ENCODE data around the gene MTERF2.

GRCh38 chr12:106999446-106999845 lies 12.5 kb upstream of the MTERF2 start:
- TF ChIP-seq SOX15 (CRISPR knock-in tag; IDR thresholded peaks at IDR 0.05) = no peak
- no peak for TF ChIP-seq CTCF (IDR thresholded peaks at IDR 0.05)
- TF ChIP-seq ESRRA (CRISPR knock-in tag; IDR thresholded peaks at IDR 0.05; ENCODE audit: borderline replicate concordance) = no peak
- TF ChIP-seq E2F1 (CRISPR knock-in tag; IDR thresholded peaks at IDR 0.05) = no peak
- TF ChIP-seq STAT6 (CRISPR knock-in tag; conservative IDR thresholded peaks at IDR 0.05; ENCODE audit: low read depth) = no peak
